Loucy (cell line): ENCODE data around the gene SMARCA5.

Experiments used
- H2AFZ ChIP-seq: fragments of 200-600 bp; sonication (generic); 2 replicates; pipeline ENCODE4 v1.6.0; 2016; ENCODE audit warnings: antibody characterized with exemption, mild to moderate bottlenecking, low read length, moderate library complexity
- H3F3A ChIP-seq: fragments of 200-600 bp; 2 replicates; pipeline ENCODE4 v1.6.0; 2016; ENCODE audit warnings: antibody characterized with exemption, low read depth, mild to moderate bottlenecking
- H3K27me3 ChIP-seq: fragments of 200-600 bp; sonication (generic); 2 replicates; pipeline ENCODE4 v1.6.1; 2014; ENCODE audit warnings: low read length, mild to moderate bottlenecking; ENCODE audit not compliant: insufficient read depth, poor library complexity, severe bottlenecking
- H3K36me3 ChIP-seq: fragments of 200-600 bp; sonication (generic); 2 replicates; pipeline ENCODE4 v1.6.1; 2016; ENCODE audit warnings: low read length; ENCODE audit not compliant: insufficient read depth
- H3K4me1 ChIP-seq: fragments of 200-600 bp; sonication (generic); 2 replicates; pipeline ENCODE4 v1.5.1; 2014; ENCODE audit warnings: low read length, mild to moderate bottlenecking; ENCODE audit not compliant: insufficient read depth, poor library complexity, severe bottlenecking
- H3K4me2 ChIP-seq: fragments of 200-600 bp; sonication (generic); 2 replicates; pipeline ENCODE4 v1.6.0; 2014; ENCODE audit warnings: antibody characterized with exemption, low read length, low read depth, mild to moderate bottlenecking; ENCODE audit not compliant: poor library complexity, severe bottlenecking
- H3K4me3 ChIP-seq: fragments of 200-600 bp; sonication (generic); 2 replicates; pipeline ENCODE4 v1.5.1; 2014; ENCODE audit warnings: low read length, mild to moderate bottlenecking, mixed read lengths; ENCODE audit not compliant: poor library complexity, severe bottlenecking
- H3K79me2 ChIP-seq: fragments of 200-600 bp; sonication (generic); 2 replicates; pipeline ENCODE4 v1.6.1; 2014; ENCODE audit warnings: low read length; ENCODE audit not compliant: insufficient read depth
- H3K9ac ChIP-seq: fragments of 200-600 bp; sonication (generic); 2 replicates; pipeline ENCODE4 v1.6.0; 2014; ENCODE audit warnings: mild to moderate bottlenecking, low read depth, low read length, moderate library complexity; ENCODE audit not compliant: poor library complexity, severe bottlenecking
- H3K9me2 ChIP-seq: fragments of 200-600 bp; sonication (generic); replicated peaks from 2 replicates; pipeline ENCODE4 v1.6.1; 2016; ENCODE audit warnings: low read depth, low read length, mixed read lengths
- H3K9me3 ChIP-seq: fragments of 200-600 bp; sonication (generic); 2 replicates; pipeline ENCODE4 v1.6.1; 2014; ENCODE audit warnings: mild to moderate bottlenecking, antibody characterized with exemption, low read length, low read depth; ENCODE audit not compliant: insufficient read depth
- H4K20me1 ChIP-seq: fragments of 200-600 bp; sonication (generic); 2 replicates; pipeline ENCODE4 v1.6.0; 2014; ENCODE audit warnings: antibody characterized with exemption, low read length, mild to moderate bottlenecking; ENCODE audit not compliant: insufficient read depth, poor library complexity, severe bottlenecking
- EZH2phosphoT487 ChIP-seq: fragments of 200-600 bp; IDR thresholded peaks from 2 replicates; pipeline ENCODE4 v1.6.1; 2018; ENCODE audit warnings: antibody characterized with exemption, mild to moderate bottlenecking, moderate library complexity, borderline replicate concordance
- TF ChIP-seq, protein P1 (sequence below): fragments of 200-600 bp; sonication (generic); conservative IDR thresholded peaks from 2 replicates; pipeline ENCODE4 v1.5.1; 2014; ENCODE audit warnings: mild to moderate bottlenecking, antibody characterized with exemption, low read length

SMARCA5 gene

DNA sequence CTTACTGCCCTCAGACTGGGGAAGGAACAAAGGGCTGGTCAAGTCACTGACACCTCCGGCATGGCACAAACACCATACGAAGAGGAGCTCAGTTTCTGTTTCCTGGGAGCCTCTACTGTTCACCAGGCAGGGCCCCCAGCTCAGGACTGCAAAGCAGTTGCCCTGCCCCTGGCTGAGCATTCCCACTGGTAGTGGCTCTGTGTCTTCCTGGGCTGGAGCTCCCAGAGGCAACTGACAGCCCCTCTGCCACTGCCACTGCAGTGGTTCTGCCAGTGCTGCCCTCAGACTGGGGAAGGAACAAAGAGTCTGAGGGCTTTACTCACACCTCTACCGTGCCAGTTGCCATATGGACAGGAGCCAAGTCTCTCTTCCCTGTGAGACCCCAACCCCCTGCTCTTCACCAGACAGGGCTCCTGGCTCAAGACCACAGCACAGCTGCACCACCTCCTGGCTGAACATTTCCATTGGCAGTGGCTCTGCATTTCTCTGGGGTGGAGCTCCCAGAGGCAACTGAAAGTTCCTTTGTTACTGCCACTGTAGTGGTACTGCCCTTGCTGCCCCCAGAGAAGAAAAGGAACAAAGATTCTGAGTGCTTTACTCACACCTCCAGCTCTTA is 67.9 kb downstream of the SMARCA5 start:
- H3K9ac ChIP-seq: no peak overlapping the region
- no peak overlapping the region for H2AFZ ChIP-seq
- H3K27me3 ChIP-seq: no peaks in the 10 kb centered on the region
- H3F3A ChIP-seq: no peaks in the 10 kb centered on the region
- no peaks in the 10 kb centered on the region; the same call in 1 of the 2 replicates for H3K9me3 ChIP-seq
- peaks cover 7% of the 10 kb centered on the region; the same call in 1 of the 2 replicates for H3K36me3 ChIP-seq
- H4K20me1 ChIP-seq: no peaks in the 10 kb centered on the region
- H3K9me2 ChIP-seq: no peaks in the 10 kb centered on the region
- no peak for TF ChIP-seq EZH2phosphoT487
- TF ChIP-seq, protein P1, sequence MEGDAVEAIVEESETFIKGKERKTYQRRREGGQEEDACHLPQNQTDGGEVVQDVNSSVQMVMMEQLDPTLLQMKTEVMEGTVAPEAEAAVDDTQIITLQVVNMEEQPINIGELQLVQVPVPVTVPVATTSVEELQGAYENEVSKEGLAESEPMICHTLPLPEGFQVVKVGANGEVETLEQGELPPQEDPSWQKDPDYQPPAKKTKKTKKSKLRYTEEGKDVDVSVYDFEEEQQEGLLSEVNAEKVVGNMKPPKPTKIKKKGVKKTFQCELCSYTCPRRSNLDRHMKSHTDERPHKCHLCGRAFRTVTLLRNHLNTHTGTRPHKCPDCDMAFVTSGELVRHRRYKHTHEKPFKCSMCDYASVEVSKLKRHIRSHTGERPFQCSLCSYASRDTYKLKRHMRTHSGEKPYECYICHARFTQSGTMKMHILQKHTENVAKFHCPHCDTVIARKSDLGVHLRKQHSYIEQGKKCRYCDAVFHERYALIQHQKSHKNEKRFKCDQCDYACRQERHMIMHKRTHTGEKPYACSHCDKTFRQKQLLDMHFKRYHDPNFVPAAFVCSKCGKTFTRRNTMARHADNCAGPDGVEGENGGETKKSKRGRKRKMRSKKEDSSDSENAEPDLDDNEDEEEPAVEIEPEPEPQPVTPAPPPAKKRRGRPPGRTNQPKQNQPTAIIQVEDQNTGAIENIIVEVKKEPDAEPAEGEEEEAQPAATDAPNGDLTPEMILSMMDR: peak; percentile 40; the same call in 1 of the 2 replicates
- H3K79me2 ChIP-seq: no peaks in the 10 kb centered on the region
- no peak overlapping the region for H3K4me2 ChIP-seq
- H3K4me3 ChIP-seq: no peak overlapping the region
- no peaks in the 10 kb centered on the region for H3K4me1 ChIP-seq

DNA sequence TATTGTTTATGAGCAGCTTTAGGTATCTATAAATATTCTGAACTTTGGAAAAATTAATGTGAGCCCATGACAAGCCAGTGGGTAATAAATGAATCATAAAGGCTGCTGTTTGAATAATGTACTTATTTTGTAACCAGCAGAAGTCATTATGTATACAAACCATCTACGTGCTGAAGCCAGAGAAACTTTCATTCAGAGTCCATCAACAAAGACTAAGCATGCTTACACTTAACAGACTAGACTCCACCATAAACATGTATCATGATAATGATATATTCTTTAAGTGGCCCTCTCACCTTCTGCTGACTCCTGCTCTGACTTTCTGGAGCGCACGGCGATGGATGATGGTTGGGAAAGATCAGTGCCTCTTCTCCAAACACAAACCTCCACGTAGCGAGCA is 72.0 kb downstream of the SMARCA5 start:
- Histone ChIP-seq H3K9me2 (no peaks in the 10 kb centered on the region), H3K4me2 (no peak overlapping the region), H4K20me1 (no peaks in the 10 kb centered on the region), H3K27me3 (no peaks in the 10 kb centered on the region), H3K36me3 (no peaks in the 10 kb centered on the region), H3K4me1 (no peaks in the 10 kb centered on the region), H3K79me2 (no peaks in the 10 kb centered on the region), H3K9ac (no peak overlapping the region), H3K4me3 (no peak overlapping the region), H2AFZ (no peak overlapping the region), H3F3A (no peaks in the 10 kb centered on the region), H3K9me3 (no peaks in the 10 kb centered on the region; the same call in 1 of the 2 replicates)
- TF ChIP-seq EZH2phosphoT487: no peak
- TF ChIP-seq, protein P1: no peak

DNA sequence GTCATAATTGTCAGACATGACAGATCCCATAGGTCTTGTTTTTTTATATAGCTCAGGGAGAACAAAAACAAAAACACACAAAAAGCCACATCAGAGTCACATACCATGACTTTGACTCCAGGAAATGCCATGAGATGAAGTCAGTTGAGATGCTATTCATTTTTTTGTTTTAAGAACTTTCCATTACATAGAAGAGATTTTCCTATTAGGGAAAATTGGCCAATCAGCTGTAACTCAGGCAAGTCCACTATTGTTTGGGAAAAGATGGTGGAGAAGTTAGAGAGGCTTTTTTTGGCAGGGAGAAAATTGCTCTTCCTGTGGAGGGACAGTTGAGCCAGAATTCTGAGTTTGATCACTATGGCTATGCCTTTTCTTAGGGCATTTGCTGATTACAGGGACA is 72.6 kb downstream of the SMARCA5 start:
- no peaks in the 10 kb centered on the region; the same call in 1 of the 2 replicates for H3K9me3 ChIP-seq
- H3F3A ChIP-seq: no peaks in the 10 kb centered on the region
- no peaks in the 10 kb centered on the region for H3K36me3 ChIP-seq
- H2AFZ ChIP-seq: no peak overlapping the region
- no peaks in the 10 kb centered on the region for H3K4me1 ChIP-seq
- H3K9ac ChIP-seq: no peak overlapping the region
- H3K79me2 ChIP-seq: no peaks in the 10 kb centered on the region
- H3K4me2 ChIP-seq: no peak overlapping the region
- no peak overlapping the region for H3K4me3 ChIP-seq
- no peaks in the 10 kb centered on the region for H4K20me1 ChIP-seq
- TF ChIP-seq, protein P1: no peak
- TF ChIP-seq EZH2phosphoT487: no peak
- no peaks in the 10 kb centered on the region for H3K27me3 ChIP-seq
- no peaks in the 10 kb centered on the region for H3K9me2 ChIP-seq
